SK-N-SH (cell line): ENCODE measurements around the gene STAB1. TPM values are rescaled to one million over a fixed set of nuclear protein-coding genes. Genes with fewer than 3 reads are reported as not detected.

Source experiments
- CTCF ChIA-PET: fragments of 300-600, 350-600 bp; formaldehyde crosslinking; extraction: SDS; loops from one replicate; lab custom pipeline; 2021; lab: Yijun Ruan, JAX
- POLR2A ChIA-PET: fragments of 350-600 bp; sonication (Branson Sonifier 250); formaldehyde crosslinking; extraction: SDS; loops from one replicate; lab custom pipeline; 2020; ENCODE audit warnings: antibody characterized with exemption, inconsistent platforms; lab: Yijun Ruan, JAX
- DNase-seq: peaks from one replicate; pipeline ENCODE4 v3.0.0; 2012
- H2AFZ ChIP-seq: fragments of 200-600 bp; sonication (generic); 2 replicates; pipeline ENCODE4 v1.8.1; 2016; ENCODE audit warnings: antibody characterized with exemption, mild to moderate bottlenecking, low read depth
- H3F3A ChIP-seq: fragments of 200-600 bp; sonication (generic); replicated peaks from 2 replicates; pipeline ENCODE3; 2016; ENCODE audit warnings: antibody characterized with exemption, mild to moderate bottlenecking; ENCODE audit not compliant: insufficient read depth
- H3K27ac ChIP-seq, 2 experiments: fragments of 200-500 bp in 1 of 2; fragments of 200-600 bp in 1 of 2; sonication (Bioruptor generic) in 1 of 2; sonication (generic), shearing (Covaris generic) in 1 of 2; 2 replicates each; pipeline versions ENCODE4 v1.5.1 to v1.6.1; 2014 to 2016; ENCODE audit warnings: low read depth in 2 of 2, inconsistent platforms in 1 of 2, low read length in 1 of 2, mild to moderate bottlenecking in 1 of 2, mixed read lengths in 1 of 2
- H3K27me3 ChIP-seq: fragments of 200-600 bp; sonication (generic), shearing (Covaris generic); 2 replicates; pipeline ENCODE4 v1.6.1; 2016; ENCODE audit warnings: mixed run types; ENCODE audit not compliant: insufficient read depth
- H3K36me3 ChIP-seq, 2 experiments: fragments of 200-500 bp in 1 of 2; fragments of 200-600 bp in 1 of 2; sonication (Bioruptor generic) in 1 of 2; sonication (generic) in 1 of 2; replicated peaks in 1 of 2; 2 replicates each; pipeline versions ENCODE3 to v1.5.1; 2014 to 2016; ENCODE audit warnings: low read length in 1 of 2, mild to moderate bottlenecking in 1 of 2; ENCODE audit not compliant: insufficient read depth in 2 of 2, control insufficient read depth in 1 of 2
- H3K4me1 ChIP-seq, 2 experiments: fragments of 200-500 bp in 1 of 2; fragments of 200-600 bp in 1 of 2; sonication (Bioruptor generic) in 1 of 2; sonication (generic), shearing (Covaris generic) in 1 of 2; 2 replicates each; pipeline versions ENCODE4 v1.5.1 to v1.6.1; 2014 to 2016; ENCODE audit warnings: low read depth in 1 of 2, low read length in 1 of 2, mixed run types in 1 of 2; ENCODE audit not compliant: insufficient read depth in 2 of 2, control insufficient read depth in 1 of 2
- H3K4me2 ChIP-seq: fragments of 200-600 bp; sonication (generic), shearing (Covaris generic); 2 replicates; pipeline ENCODE4 v1.6.1; 2017; ENCODE audit warnings: mixed run types
- H3K4me3 ChIP-seq, 2 experiments: fragments of 200-500 bp in 1 of 2; fragments of 200-600 bp in 1 of 2; sonication (Bioruptor generic) in 1 of 2; sonication (generic), shearing (Covaris generic) in 1 of 2; 2 replicates each; pipeline versions ENCODE4 v1.5.1 to v1.8.1; 2014 to 2016; ENCODE audit warnings: low read depth in 2 of 2, inconsistent platforms in 1 of 2, low read length in 1 of 2, mild to moderate bottlenecking in 1 of 2, mixed read lengths in 1 of 2, moderate library complexity in 1 of 2
- H3K79me2 ChIP-seq: fragments of 200-600 bp; sonication (generic); 2 replicates; pipeline ENCODE4 v1.8.1; 2017; ENCODE audit warnings: mild to moderate bottlenecking; ENCODE audit not compliant: insufficient read depth
- H3K9ac ChIP-seq: fragments of 200-600 bp; sonication (generic); 2 replicates; pipeline ENCODE4 v1.6.1; 2017; ENCODE audit warnings: mixed run types
- H3K9me2 ChIP-seq: fragments of 200-600 bp; sonication (generic); 2 replicates; pipeline ENCODE4 v1.6.1; 2017; ENCODE audit warnings: mixed run types
- H3K9me3 ChIP-seq: fragments of 200-600 bp; sonication (generic); 2 replicates; pipeline ENCODE4 v1.6.1; 2017; ENCODE audit warnings: mixed run types, mild to moderate bottlenecking, moderate library complexity
- H4K20me1 ChIP-seq: fragments of 200-600 bp; sonication (generic); 2 replicates; pipeline ENCODE4 v1.6.1; 2017; ENCODE audit warnings: mild to moderate bottlenecking, mixed run types; ENCODE audit not compliant: insufficient read depth
- CTCF ChIP-seq: fragments of 200-600 bp; sonication (generic); IDR thresholded peaks from 2 replicates; pipeline ENCODE4 v1.6.1; 2017; ENCODE audit warnings: antibody characterized with exemption, mild to moderate bottlenecking, moderate library complexity
- EZH2phosphoT487 ChIP-seq: fragments of 200-600 bp; sonication (generic); IDR thresholded peaks from 2 replicates; pipeline ENCODE4 v1.6.1; 2017; ENCODE audit warnings: low read depth, mixed run types, mild to moderate bottlenecking, antibody characterized with exemption, moderate library complexity, borderline replicate concordance
- FOSL2 ChIP-seq: IDR thresholded peaks from 2 replicates; pipeline ENCODE4 v1.4.0; 2012; ENCODE audit warnings: low read depth, mild to moderate bottlenecking, moderate library complexity, borderline replicate concordance
- GATA2 ChIP-seq: sonication (generic); formaldehyde crosslinking; IDR thresholded peaks from 2 replicates; pipeline ENCODE4 v1.5.0; 2020; ENCODE audit warnings: mild to moderate bottlenecking, missing genetic modification reagents
- MXI1 ChIP-seq: IDR thresholded peaks from 2 replicates; pipeline ENCODE4 v1.6.1; 2012; ENCODE audit warnings: mild to moderate bottlenecking, low read depth, low read length, improper control_type of control experiment
- RAD21 ChIP-seq: IDR thresholded peaks from 2 replicates; pipeline ENCODE4 v1.6.1; 2012; ENCODE audit warnings: mild to moderate bottlenecking, low read length
- RFX5 ChIP-seq: IDR thresholded peaks from 2 replicates; pipeline ENCODE4 v1.6.1; 2012; ENCODE audit warnings: mild to moderate bottlenecking, improper control_type of control experiment, low read length
- SMC3 ChIP-seq: IDR thresholded peaks from 2 replicates; pipeline ENCODE4 v1.6.1; 2012; ENCODE audit warnings: low read depth, low read length, improper control_type of control experiment
- TAF1 ChIP-seq: IDR thresholded peaks from 2 replicates; pipeline ENCODE4 v1.6.1; 2012; ENCODE audit warnings: low read depth, mild to moderate bottlenecking, low read length, moderate library complexity, borderline replicate concordance
- TCF12 ChIP-seq: IDR thresholded peaks from 2 replicates; pipeline ENCODE4 v1.4.0; 2012
- USF2 ChIP-seq: fragments of 150-350 bp; IDR thresholded peaks from 2 replicates; pipeline ENCODE4 v1.6.1; 2017; ENCODE audit warnings: antibody characterized with exemption, low read length, low read depth, borderline replicate concordance
- WGBS: methylation state at CpG from one replicate; pipeline ENCODE4 v1.1.6; 2017; ENCODE audit warnings: low lambda C conversion rate; 5-methylcytosine and 5-hydroxymethylcytosine counted together
- polyA plus RNA-seq, 3 experiments: library from polyadenylated mRNA; depleted of rRNA; stranded (reverse); fragments of >200 nt; gene quantifications; 2 replicates each; pipeline ENCODE4 v1.2.3, GENCODE V29; 2012

STAB1 gene
- polyA plus RNA-seq, 1 of the 3 experiments (the other 2 are of a cell fraction), result 0.05 TPM

- WGBS, result 49% methylated on average over 17 of the region's 26 CpGs
- H2AFZ ChIP-seq, result no peak overlapping the region
- H4K20me1 ChIP-seq, result peaks cover 16% of the 10 kb centered on the region; the same call in 1 of the 2 replicates
- no peaks in the 10 kb centered on the region for H3K9me3 ChIP-seq
- ChIA-PET POLR2A (no interaction called here), CTCF (interaction anchor here (0.6 to 8.0 kb wide), 48 partner anchors 9 to 489 kb away, joined by 3 to 53 read pairs (median 4); partner anchors contain the start of genes SEMA3G, TNNC1 and UQCC5)
- no peak overlapping the region for H3K4me2 ChIP-seq
- peaks cover 44 to 47% of the 10 kb centered on the region in 2 experiments for H3K36me3 ChIP-seq
- H3K4me1 ChIP-seq, result peaks cover 0 to 3% of the 10 kb centered on the region in 2 experiments; a peak in 1 of 4 replicates
- peaks cover 45% of the 10 kb centered on the region; the same call in 1 of the 2 replicates for H3K79me2 ChIP-seq
- peak; percentile 83 for DNase-seq
- no peak overlapping the region for H3K9ac ChIP-seq
- no peak overlapping the region for H3K27ac ChIP-seq
- no peaks in the 10 kb centered on the region for H3K27me3 ChIP-seq
- H3F3A ChIP-seq, result no peaks in the 10 kb centered on the region
- H3K4me3 ChIP-seq, result no peak overlapping the region
- TF ChIP-seq GATA2 (CRISPR knock-in tag) (no peak), USF2 (no peak), RAD21 (peak; percentile 89), MXI1 (0 out of 2 replicates have a peak, but pooled peaks have one; percentile 53), EZH2phosphoT487 (no peak), TCF12 (no peak), CTCF (peak; percentile 82), FOSL2 (no peak), TAF1 (no peak), RFX5 (no peak), SMC3 (peak; percentile 74)
- no peaks in the 10 kb centered on the region for H3K9me2 ChIP-seq
Observed at GRCh38 chr3:52471371-52472238, 23.5 kb upstream of the STAB1 start.
